Activated T-helper 1 cell treated with anti-CD3 and anti-CD28 coated beads, Interleukin-12 subunit alpha, Interleukin-12 subunit beta, Interleukin-2, Interleukin-4 antibody, amounts not matched to agents 30 ng/mL and 10 ng/mL and 1 ng/mL, durations not matched to agents 14 hours and 24 hours and 36 hours (primary cell): ENCODE results near the gene NECAB2. TPM values are rescaled to one million over a fixed set of nuclear protein-coding genes. Genes with fewer than 3 reads are reported as not detected.

Experiments used
- DNase-seq: peaks from one replicate; pipeline ENCODE4 v3.0.0; 2021; ENCODE audit warnings: low spot score
- H3K27ac Mint-ChIP-seq: one replicate; pipeline ENCODE4 v1.8.0; 2021; ENCODE audit warnings: mild to moderate bottlenecking, mixed read lengths
- H3K27me3 Mint-ChIP-seq: one replicate; pipeline ENCODE4 v1.8.0; 2022; ENCODE audit warnings: mild to moderate bottlenecking, moderate library complexity, mixed read lengths; ENCODE audit not compliant: insufficient read depth
- H3K36me3 Mint-ChIP-seq: one replicate; pipeline ENCODE4 v1.8.0; 2021; ENCODE audit warnings: low read depth, mixed read lengths
- H3K4me1 Mint-ChIP-seq: one replicate; pipeline ENCODE4 v1.8.0; 2021; ENCODE audit warnings: low read depth, mixed read lengths
- H3K4me3 Mint-ChIP-seq: one replicate; pipeline ENCODE4 v1.8.0; 2021; ENCODE audit warnings: mild to moderate bottlenecking, moderate library complexity, mixed read lengths
- H3K9me3 Mint-ChIP-seq: one replicate; pipeline ENCODE4 v1.8.0; 2021; ENCODE audit warnings: mixed read lengths
- intact Hi-C: fragments of 100-400 bp; cut with micrococcal nuclease; formaldehyde crosslinking; loops from one replicate; pipeline ENCODE4 v1.15.1; 2024
- total RNA-seq: library from RNA; stranded (reverse); gene quantifications from 2 replicates; pipeline ENCODE4 v1.2.3, GENCODE V29; 2022

Gene NECAB2
- total RNA-seq, 1 donor from 2014 or later: not detected

DNA sequence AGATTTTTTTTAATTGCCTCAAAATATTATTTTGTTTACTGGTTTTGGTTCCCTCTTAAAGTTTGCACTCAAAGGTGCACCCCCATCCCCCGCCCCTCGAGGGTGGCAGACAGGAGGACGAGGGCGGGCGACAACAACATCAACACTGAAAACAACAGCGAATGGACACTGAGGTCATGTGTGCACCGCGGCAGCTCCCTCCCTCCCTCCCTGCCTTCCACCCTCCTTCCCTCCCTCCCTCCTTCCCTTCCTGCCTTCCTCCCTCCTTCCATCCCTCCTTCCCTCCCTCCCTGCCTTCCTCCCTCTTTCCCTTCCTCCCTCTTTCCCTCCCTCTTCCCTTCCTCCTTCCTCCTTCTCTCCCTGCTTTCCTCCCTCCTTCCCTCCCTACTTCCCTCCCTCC lies 16.5 kb upstream of the NECAB2 start:
- Mint-ChIP-seq H3K9me3 (no peaks in the 10 kb centered on the region), H3K4me1 (peaks cover 12% of the 10 kb centered on the region), H3K4me3 (no peak overlapping the region), H3K27me3 (peaks cover 11% of the 10 kb centered on the region), H3K27ac (no peak overlapping the region), H3K36me3 (no peaks in the 10 kb centered on the region)
- intact Hi-C loops: no loop called here
- DNase-seq: no peak

DNA sequence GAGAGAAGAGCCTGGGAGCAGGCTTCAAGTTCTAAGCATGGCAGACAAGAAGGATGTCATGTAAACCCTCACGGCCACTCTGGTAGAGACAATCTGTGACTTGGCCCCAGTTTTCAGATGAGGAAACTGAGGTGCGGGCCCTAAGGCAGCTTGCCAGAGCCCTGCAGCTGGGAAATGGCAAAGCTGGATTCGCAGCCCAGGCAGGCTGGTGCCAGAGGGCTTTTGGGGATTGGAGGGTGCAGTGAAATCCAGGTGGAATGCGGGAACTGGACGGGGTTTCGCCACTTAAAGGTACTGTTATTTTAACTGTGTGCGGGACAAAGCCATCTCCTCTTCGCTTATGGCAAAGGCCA lies 15.5 kb upstream of the NECAB2 start:
- Mint-ChIP-seq H3K27ac (peak overlapping the region; percentile 48), H3K36me3 (no peaks in the 10 kb centered on the region), H3K4me1 (peaks cover 18% of the 10 kb centered on the region), H3K4me3 (no peak overlapping the region), H3K27me3 (peaks cover 11% of the 10 kb centered on the region), H3K9me3 (no peaks in the 10 kb centered on the region)
- DNase-seq: no peak
- intact Hi-C loops: no loop called here

DNA sequence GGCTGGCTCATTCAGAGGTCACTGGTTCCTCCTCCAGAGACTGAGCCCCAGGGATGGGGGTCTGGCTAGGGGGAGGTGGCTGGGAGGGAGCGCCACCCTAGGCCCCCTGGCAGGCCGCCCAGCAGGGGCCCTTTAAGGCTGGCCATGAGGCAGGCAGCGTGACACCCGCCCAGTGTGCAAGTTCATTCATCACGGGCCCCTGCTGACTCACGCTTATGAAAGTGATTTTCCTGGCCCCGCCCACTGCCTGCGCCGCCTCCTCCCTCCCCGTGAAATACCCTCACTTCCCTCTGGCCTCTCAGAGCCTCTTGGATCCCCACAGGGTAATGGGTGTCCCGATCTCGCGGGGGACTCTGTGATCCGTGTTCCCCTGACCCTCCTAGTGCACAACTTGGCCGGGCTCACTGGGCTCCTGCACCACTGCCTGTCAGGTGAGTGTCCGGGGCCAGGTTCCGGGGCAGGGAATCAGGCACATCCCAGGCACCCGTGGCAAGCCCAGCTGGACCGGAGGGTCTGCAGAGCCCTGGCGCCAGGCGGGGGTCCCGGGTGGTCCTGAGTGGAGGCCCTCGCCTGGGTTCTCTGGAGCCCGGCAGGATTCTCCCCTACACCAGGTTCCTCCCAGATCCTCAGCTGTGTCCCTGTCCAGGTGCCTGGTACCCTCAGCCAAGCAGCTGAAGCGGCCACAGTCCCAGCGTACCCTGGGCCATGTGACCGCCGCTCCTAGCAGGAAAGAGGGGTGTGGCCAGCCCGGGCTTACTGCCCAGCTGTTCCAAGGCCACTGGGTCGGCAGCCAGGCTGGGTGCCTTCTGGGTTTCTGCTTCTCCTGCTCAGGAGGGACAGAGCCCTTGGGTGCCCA lies 14.9 kb upstream of the NECAB2 start, which contains the start of gene OSGIN1:
OSGIN1 (plus strand) TSS at position 301 of the 856 bp plus-strand sequence. CDS start 4,432 bp downstream, outside the sequence.
- Mint-ChIP-seq H3K9me3 (no peaks in the 10 kb centered on the region), H3K36me3 (no peaks in the 10 kb centered on the region), H3K27ac (peak within 1 kb of the TSS; percentile 48), H3K4me1 (peaks cover 18% of the 10 kb centered on the region), H3K4me3 (peak within 1 kb of the TSS; percentile 80), H3K27me3 (peaks cover 11% of the 10 kb centered on the region)
- intact Hi-C loops: loop anchor here (1.0 kb wide), 5 partner anchors 54 to 163 kb away; partner anchors contain the start of genes HSBP1, MBTPS1 and MLYCD
- peak; percentile 66 for DNase-seq

DNA sequence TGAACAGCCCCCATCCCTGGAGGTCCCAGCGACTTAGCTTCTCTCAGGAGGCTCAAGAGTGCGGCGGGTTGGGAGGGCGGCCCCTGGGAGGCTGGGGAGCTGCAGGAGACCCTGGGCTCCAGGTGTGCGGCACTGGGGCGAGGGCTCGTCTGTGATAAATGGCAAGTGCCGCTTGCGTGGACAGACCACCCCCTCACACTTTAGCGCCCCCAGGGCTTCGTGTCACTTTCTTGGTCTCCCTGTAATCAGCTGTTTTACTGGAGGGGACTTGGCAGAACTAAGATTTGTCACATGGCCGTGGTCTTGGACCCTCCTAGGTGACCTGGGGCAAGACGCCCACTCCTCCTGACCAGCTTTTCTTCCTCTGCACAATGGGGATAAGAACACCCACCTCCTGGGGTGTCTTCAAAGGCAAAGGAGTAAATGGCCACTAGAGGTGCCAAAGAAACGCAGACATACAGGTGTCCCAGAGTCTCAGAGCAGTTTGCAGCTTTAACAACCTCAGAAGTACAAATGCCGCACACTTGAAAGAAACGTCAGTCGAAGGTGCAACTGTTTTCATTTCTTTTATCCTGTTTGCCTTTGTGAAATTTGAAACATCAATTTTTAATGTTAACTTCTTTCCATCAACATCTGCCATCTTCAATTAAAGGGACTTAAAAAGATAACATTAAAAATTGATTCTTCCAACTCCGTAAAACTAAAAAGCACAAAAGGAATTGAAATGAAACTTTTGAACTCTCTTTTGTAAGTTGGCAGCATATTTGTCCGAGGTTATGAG lies 14.1 kb upstream of the NECAB2 start:
- intact Hi-C loops: loop anchor here (1.0 kb wide), 5 partner anchors 55 to 162 kb away; partner anchors contain the start of genes HSBP1, MBTPS1 and MLYCD
- Mint-ChIP-seq H3K27me3 (peaks cover 11% of the 10 kb centered on the region), H3K27ac (no peak overlapping the region), H3K36me3 (no peaks in the 10 kb centered on the region), H3K4me1 (peaks cover 18% of the 10 kb centered on the region), H3K9me3 (no peaks in the 10 kb centered on the region), H3K4me3 (peak overlapping the region; percentile 80)
- no peak for DNase-seq

DNA sequence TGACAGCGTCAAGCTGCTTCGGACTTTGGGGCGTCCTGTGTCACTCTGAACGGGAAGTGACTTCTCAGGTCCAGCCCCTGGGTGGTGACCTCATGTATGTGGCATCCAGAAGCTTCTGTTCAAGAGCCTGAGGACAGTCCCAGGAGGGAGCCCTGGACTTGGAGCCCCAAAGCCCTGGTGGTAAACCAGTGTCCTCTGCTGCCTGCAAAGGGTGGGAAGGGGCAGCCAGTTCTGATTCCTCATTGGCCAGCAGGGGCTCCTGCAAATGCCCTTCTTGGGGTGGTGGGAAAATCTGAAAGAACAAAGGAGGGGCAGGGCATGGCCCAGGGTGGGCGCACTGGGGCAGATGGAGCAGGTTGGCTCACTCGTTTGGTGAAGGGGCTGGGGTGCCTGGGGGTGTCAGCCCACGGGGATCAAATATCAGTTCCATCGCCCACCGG lies 13.4 kb upstream of the NECAB2 start:
- Mint-ChIP-seq H3K9me3 (no peaks in the 10 kb centered on the region), H3K36me3 (no peaks in the 10 kb centered on the region), H3K27me3 (peaks cover 11% of the 10 kb centered on the region), H3K4me3 (no peak overlapping the region), H3K4me1 (peaks cover 18% of the 10 kb centered on the region), H3K27ac (no peak overlapping the region)
- no peak for DNase-seq
- intact Hi-C loops: no loop called here

DNA sequence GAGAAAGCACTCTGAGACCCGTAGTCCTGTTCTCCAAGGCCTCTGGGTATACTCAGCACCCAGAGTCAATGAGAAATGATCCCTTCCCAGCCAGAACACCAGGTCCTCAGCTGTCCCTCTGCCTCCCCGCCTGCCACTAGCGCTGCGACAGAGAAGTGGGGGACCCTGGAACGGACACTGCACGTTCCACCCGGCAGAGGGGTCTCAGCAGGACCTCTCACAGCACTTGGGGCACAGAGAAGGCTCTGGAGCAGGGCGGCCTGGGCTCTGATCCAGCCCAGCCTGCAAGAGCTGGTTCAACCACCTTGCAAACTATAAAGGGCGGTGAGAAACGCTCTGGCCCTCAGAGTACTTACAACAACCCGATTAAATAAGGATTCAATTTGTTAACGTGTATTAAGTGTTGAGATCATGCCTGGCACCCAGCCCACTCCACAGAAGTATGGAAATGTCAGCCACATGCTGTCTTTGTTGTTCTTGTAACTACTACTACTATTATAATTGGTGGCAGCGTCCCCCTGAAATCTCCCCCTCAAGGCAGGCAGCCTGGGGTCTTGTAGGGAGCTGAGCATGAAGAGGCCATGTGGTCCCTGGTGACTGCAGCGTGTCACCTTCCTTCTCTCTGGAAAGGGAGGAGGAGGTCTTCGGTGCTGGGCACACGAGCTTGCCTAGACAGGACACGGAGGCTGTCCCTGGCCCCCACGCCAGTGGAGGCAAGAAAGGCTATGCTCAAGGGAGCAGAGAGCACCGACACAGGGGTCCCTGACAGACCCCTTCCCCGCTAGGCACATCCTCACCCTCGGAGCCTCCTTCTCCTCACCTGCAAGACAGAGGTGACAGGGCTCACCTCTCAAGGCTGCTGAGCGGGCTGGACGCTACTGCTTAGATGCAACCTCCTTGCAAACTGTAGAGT lies 12.6 kb upstream of the NECAB2 start:
- Mint-ChIP-seq H3K27ac (no peak overlapping the region), H3K9me3 (no peaks in the 10 kb centered on the region), H3K4me1 (peaks cover 18% of the 10 kb centered on the region), H3K36me3 (no peaks in the 10 kb centered on the region), H3K4me3 (no peak overlapping the region), H3K27me3 (peaks cover 13% of the 10 kb centered on the region)
- no peak for DNase-seq
- intact Hi-C loops: loop anchor here (1.0 to 2.0 kb wide), 5 partner anchors 110 to 551 kb away; partner anchors contain the start of gene TAF1C

DNA sequence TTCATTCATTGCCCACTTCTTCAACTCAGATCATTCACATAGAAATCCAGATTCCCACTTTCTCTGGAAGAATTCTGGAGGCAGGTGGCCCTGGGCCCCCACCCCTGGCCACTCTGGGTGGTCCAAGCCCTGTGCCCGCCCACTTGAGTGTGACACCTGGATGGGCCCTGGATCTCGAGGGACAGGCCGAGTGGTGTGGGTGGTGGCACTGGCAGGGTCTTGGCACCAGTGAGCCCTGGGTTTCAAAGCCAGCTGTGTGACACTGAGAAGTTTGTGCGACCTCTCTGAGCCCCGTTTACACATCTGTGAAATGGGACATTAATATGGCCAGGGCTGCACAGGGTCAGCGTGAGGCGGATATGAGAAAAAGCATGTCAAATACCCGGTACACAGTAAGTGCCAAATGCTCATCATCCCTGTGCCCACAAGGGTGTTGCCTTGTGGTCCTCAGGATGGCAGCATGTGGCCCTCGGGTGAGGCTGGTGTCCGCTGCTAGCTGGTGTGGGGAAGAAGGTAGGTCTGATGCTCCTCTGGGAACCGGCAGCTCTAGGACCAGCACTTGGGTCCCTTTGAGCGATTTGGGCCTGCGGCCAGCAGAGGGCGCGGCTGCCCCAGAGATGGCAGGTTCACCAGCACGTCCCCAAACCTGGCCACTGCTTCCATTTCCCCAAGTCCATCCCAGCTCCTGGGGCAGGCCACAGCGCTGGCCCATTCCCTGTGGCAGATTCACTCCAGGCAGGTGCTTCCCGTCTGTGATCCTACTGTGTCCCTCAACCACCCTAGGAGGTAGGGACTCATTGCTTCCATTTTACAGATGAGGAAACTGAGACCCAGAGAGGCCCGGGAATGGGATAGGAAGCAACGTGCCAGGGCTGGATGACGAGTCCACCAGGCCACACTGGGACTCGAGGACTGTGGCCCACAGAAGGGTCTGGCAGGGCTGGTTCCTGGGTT lies 11.4 kb upstream of the NECAB2 start:
- Mint-ChIP-seq H3K4me3 (no peak overlapping the region), H3K4me1 (peaks cover 18% of the 10 kb centered on the region), H3K36me3 (no peaks in the 10 kb centered on the region), H3K27me3 (peaks cover 13% of the 10 kb centered on the region), H3K27ac (no peak overlapping the region), H3K9me3 (no peaks in the 10 kb centered on the region)
- DNase-seq: peak; percentile 62
- intact Hi-C loops: loop anchor here (1.0 to 2.0 kb wide), 5 partner anchors 109 to 550 kb away; partner anchors contain the start of gene TAF1C

DNA sequence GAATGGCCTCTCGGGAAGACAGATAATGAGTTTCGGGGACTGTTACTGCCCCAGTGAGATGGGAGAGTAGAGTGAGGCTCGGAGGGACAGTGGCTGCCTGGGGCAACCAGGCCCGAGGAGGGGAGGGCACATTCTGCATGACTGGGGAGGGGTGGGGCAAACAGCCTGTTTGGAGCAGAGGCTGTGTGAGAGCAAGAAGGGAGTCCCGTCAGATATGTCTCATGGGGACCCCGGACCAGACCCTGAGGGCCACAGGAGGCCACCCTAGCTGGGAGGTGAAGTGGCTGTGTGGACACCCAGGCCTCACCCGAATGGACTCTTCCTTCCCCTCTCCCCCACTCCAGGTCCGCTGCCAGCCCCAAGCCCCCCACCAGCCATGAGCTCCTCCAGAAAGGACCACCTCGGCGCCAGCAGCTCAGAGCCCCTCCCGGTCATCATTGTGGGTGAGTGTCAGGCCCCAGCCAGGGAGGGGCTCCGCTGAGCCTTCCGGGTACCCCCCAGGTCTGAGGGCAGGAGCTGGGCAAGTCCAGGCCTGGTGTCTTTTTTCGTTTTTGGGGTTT lies 10.7 kb upstream of the NECAB2 start:
- no peak overlapping the region for H3K4me3 Mint-ChIP-seq
- H3K4me1 Mint-ChIP-seq: peaks cover 17% of the 10 kb centered on the region
- DNase-seq: no peak
- H3K27ac Mint-ChIP-seq: no peak overlapping the region
- no peaks in the 10 kb centered on the region for H3K9me3 Mint-ChIP-seq
- intact Hi-C loops: loop anchor here (2.0 kb wide), 2 partner anchors 229 to 549 kb away; partner anchors contain the start of gene TAF1C
- H3K27me3 Mint-ChIP-seq: peaks cover 13% of the 10 kb centered on the region
- no peaks in the 10 kb centered on the region for H3K36me3 Mint-ChIP-seq

DNA sequence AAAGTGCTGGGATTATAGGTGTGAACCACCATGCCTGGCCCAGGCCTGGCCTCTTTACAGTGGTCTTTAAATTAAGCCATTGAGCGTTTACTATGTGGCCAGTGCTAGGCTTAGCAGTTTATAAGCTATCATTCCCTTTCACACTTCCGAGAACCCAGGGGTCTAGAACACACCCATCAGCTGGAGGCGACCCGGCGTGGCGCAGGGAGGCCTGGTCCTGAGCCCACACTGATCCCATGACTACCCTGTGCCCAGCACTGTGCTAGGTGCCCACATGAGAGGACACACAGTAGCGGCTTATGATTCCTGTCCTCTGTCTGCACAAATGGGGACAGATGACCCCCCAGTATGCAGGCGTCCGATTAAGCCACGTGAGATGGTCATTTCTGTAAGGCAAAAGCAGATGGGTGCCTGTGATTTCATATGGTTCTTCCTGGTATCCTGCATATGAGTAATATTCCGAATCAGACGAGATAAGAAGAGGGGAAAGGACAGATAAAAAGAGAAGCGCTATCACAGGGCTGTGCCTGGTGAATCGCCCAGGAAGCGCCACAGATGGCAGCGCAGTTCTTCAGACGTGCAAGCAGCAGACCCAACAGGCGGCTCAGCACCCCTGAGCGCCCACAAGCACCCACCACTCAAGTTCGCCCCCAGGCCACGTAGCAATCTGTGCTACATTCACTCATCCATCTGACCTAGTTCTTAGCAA lies 9.8 kb upstream of the NECAB2 start:
- Mint-ChIP-seq H3K4me1 (peaks cover 14% of the 10 kb centered on the region), H3K27ac (no peak overlapping the region), H3K36me3 (no peaks in the 10 kb centered on the region), H3K9me3 (no peaks in the 10 kb centered on the region), H3K4me3 (no peak overlapping the region), H3K27me3 (peaks cover 13% of the 10 kb centered on the region)
- DNase-seq: no peak
- intact Hi-C loops: no loop called here

DNA sequence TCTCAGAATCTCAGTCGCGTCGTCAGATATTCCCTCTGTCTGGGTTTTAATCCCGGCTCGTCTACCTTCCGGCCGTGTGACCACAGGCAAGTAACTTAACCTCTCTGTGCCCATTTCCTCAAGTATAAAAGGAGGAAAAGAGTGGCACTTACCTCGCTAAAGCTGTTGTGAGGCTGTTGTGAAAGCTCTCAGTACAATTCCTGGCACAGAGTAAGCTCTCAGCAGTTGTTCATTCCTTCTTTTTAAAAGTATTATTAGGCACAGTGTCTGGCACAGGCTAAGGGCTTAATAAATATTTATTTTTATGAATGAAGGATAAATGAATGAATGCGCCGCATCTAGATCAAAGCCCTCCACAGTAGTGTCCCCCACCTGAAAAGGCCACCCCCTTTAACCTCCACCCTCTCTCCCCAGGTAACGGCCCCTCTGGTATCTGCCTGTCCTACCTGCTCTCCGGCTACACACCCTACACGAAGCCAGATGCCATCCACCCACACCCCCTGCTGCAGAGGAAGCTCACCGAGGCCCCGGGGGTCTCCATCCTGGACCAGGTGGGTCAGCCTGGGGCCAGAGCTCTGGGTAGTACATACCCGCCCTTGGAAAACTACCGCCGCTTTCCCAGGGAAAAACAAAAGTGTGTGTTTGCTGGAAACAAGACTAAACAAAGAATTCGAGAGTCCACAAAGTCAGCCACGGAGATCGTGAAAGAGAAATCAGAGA lies 9.0 kb upstream of the NECAB2 start:
- Mint-ChIP-seq H3K4me3 (no peak overlapping the region), H3K4me1 (peaks cover 11% of the 10 kb centered on the region), H3K9me3 (no peaks in the 10 kb centered on the region), H3K27me3 (peaks cover 10% of the 10 kb centered on the region), H3K36me3 (no peaks in the 10 kb centered on the region), H3K27ac (no peak overlapping the region)
- intact Hi-C loops: no loop called here
- no peak for DNase-seq
